Left renal pelvis (tissue), 4 donors: ENCODE measurements around the gene QTRT2. TPM values are rescaled to one million over a fixed set of nuclear protein-coding genes. Genes with fewer than 3 reads are reported as not detected.
A peak's percentile ranks its signal among the peaks of the same experiment; 100 is the strongest.

Experiments
- DNase-seq, 4 donors: peaks; one replicate each; pipeline ENCODE4 v3.0.0-alpha.2; 2013; ENCODE audit warnings: low read depth in 4 of 4, low spot score in 3 of 4
- polyA plus RNA-seq, 4 donors: library from polyadenylated mRNA; unstranded; fragments of 120-200 nt; gene quantifications; one replicate each; pipeline ENCODE4 v1.2.1, GENCODE V29; 2013; ENCODE audit not compliant: insufficient read length in 4 of 4

Gene QTRT2
- polyA plus RNA-seq, 4 donors = 18.9 to 31.2 (median 28.7) TPM

DNA sequence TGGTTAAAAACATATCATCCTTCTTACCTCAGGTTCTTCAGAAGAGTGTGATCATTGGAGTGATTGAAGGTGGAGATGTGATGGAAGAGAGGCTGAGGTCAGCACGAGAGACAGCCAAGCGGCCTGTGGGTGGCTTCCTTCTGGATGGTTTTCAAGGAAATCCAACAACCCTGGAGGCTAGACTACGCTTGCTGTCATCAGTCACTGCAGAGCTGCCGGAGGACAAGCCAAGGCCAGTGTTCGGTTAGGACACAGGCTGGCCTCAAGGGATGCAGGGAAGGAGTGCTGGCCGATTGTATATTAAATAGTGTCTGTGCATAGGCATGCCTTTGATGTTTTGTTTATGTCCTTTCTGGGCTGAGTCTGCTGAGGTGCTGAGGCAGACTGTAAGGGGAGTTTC lies 20.2 kb downstream of the QTRT2 start:
- DNase-seq = no peak

DNA sequence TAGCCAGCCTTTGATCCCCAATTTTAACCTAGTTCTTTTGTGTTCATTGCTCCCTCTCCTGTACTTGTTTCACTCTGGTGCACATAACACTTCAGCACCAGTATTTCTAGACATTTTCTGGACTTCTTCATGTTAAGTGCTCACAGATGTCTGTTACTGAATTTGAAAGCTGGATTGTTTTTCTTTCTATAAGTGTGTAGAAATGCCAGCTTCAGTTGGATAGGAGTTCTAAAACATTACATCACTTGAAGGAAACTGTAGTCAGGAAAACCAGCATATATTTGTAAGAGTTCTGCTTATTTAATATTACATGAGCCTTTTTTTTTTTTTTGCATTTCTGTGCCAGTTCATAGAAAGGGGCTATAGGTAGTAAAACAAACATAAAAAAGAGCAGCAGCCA lies 21.6 kb downstream of the QTRT2 start:
- DNase-seq = no peak

GRCh38 chr3:114079761-114080160 lies 23.2 kb downstream of the QTRT2 start:
- DNase-seq = no peak

DNA sequence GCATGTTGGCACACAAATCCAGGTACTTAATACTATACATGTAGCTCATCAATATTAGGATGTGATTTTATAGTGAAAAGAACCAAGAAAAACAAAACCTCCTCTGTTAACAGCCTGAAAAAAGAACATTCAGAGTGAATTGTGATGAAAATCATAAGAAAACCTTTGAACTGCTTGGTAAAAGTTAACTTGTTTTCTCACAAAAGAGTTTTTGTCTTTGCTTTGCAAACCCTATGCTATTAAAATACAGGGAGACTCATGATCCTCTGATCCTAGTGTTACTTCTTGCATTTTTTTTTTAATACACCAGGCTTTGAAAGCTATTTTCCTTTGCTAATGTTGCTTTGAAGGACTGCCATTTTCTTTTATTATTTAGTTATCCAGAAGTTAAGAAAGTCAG lies 23.7 kb downstream of the QTRT2 start:
- no peak for DNase-seq

GRCh38 chr3:114081037-114081436 lies 24.5 kb downstream of the QTRT2 start:
- DNase-seq = no peak

- no peak for DNase-seq
Observed at GRCh38 chr3:114083112-114083511, 26.6 kb downstream of the QTRT2 start.

GRCh38 chr3:114086356-114086755 lies 29.8 kb downstream of the QTRT2 start:
- no peak for DNase-seq

GRCh38 chr3:114089675-114090074 lies 33.1 kb downstream of the QTRT2 start:
- no peak for DNase-seq

- no peak for DNase-seq
Observed at GRCh38 chr3:114092151-114093015, 35.8 kb downstream of the QTRT2 start.

DNA sequence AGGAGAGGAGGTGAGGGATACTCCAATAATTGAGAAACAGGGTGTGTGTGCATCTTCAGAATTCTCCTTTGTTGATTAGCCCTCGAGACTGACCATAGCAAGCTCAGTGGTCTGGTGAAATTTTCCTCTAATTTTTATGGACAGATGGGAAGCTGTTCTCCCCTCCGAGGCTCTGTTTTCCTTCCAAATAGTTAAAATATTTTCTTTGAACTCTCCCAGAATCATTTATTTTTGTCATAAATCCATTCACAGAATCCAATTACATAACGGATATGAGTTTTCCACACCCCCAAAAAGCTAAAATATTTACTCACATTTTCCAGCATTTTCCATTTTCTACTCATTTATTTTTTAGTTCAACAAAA lies 36.5 kb downstream of the QTRT2 start:
- DNase-seq = no peak

GRCh38 chr3:114093596-114093995 lies 37.1 kb downstream of the QTRT2 start:
- peak in 1 of 4 donors; percentile 24 for DNase-seq

- DNase-seq = no peak
Observed at GRCh38 chr3:114095796-114096195, 39.3 kb downstream of the QTRT2 start.

- DNase-seq = no peak
Observed at GRCh38 chr3:114101101-114101500, 44.6 kb downstream of the QTRT2 start.

DNA sequence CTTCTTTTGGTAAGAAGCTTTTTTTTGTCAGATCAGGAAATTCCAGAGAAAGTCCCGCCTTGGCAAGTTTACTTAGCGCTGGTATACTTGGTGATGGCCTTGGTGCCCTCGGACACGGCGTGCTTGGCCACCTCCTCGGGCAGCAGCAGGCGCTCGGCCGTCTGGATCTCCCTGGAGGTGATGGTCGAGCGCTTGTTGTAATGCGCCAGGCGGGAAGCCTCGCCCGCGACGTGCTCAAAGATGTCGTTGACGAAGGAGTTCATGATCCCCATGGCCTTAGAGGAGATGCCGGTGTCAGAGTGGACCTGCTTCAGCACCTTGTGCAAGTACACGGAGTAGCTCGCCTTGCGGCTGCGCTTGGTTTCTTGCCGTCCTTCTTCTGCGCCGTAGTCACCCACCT lies 46.6 kb downstream of the QTRT2 start:
- DNase-seq = no peak

GRCh38 chr3:114103858-114104257 lies 47.3 kb downstream of the QTRT2 start:
- DNase-seq = no peak

GRCh38 chr3:114104414-114104813 lies 47.9 kb downstream of the QTRT2 start:
- no peak for DNase-seq

DNA sequence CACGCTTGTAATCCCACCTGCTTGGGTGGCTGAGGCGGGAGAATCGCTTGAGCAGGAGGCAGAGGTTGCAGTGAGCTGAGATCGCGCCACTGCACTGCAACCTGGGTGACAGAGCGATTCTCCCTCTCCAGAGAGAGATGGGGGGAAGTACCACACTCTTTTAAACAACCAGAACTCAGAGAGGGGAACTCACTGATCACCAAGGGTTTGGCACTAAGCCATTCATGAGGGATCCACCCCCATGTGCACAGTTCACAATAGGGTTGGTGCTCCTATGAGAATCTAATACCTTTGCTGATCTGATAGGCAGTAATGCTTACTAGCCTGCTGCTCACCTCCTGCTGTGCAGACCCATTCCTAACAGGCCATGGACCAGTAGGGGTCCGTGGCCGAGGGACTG lies 51.6 kb downstream of the QTRT2 start:
- no peak for DNase-seq

- no peak for DNase-seq
Observed at GRCh38 chr3:114110439-114110838, 53.9 kb downstream of the QTRT2 start.

DNA sequence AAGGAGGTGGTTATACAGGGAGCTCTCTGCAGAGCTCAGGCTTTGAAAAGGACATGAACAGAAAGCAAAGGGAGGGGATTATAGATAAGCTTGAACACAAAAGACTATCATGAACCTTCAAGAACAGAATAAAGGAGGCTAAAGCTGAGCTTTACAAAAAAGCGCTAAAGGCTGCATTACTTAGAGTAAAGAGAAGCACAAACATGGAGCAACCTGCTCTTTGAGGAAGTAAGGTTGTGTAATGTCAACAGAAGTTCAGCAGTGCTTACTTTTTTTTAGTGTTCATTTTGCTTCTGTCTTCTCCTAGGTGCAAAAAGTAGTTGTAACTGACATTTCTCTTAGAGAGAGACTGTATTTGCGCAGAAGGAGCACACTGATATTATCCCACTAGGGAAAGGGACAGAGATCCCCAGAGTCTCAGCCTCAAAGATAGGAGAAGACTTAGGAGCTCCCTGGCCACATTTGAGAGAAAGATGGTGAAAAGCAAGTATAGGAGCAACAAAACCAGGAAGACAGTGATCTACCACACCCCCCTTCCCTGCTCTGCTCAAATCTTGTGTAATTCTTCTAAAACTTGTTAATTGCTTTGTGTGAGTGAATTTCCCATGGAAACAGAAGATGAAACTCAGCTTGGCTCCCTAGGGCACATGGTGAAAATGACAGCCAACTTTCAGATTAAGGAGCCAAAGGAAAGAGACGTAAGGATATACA lies 54.7 kb downstream of the QTRT2 start:
- no peak for DNase-seq

DNA sequence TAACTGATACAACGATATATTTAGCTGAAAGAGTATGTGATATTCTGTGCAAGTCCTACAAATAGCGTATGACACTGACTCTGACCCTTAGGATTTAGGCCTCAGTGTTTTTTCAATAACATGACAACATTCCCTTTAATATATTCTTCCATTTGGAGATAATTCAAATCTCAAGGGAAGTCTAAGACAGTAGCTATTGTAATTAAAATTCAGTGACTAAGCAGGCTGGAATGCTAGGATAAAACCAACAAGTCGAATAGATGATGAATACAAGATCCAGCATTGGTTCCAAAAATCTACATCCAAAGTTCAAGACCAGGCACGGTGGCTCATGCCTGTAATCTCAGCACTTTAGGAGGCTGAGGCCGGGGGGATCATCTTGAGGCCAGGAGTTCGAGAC lies 56.2 kb downstream of the QTRT2 start:
- DNase-seq = no peak

DNA sequence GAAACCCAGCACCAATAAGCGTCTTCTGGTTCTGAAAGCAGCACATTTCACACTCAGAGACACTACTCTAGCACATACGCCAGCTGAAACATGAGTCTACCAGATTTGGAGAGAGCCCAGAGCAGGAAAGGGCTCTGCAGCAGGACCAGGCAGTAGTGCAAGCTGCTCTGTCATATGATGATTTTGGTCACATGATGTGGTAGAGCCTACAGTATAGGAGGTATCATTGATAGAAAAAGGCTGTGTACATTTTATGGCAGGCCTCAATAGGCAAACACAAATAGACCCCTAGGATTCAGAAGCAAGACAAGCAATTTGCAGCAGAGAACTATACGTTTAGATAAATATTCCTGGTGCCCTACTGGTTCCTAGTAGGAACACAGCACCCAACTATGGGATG lies 58.2 kb downstream of the QTRT2 start:
- DNase-seq = no peak

- no peak for DNase-seq
Observed at GRCh38 chr3:114115143-114115542, 58.6 kb downstream of the QTRT2 start.
